H1 (cell line): ENCODE results near the gene CLCN5. TPM values are rescaled to one million over a fixed set of nuclear protein-coding genes. Genes with fewer than 3 reads are reported as not detected.

Source experiments
- E2F6 ChIP-seq: IDR thresholded peaks from 2 replicates; pipeline ENCODE4 v1.6.1; 2012; ENCODE audit warnings: inconsistent platforms
- polyA plus RNA-seq, 7 experiments: library from polyadenylated mRNA; depleted of rRNA in 3 of 7; stranded (reverse) in 5 of 7; unstranded in 2 of 7; fragments of >200 nt in 5 of 7; fragments of 200-250 nt in 2 of 7; gene quantifications; 1 replicate in 5 of 7; 2 replicates in 1 of 7; 4 replicates in 1 of 7; pipeline versions ENCODE4 v1.2.1 to v1.2.3, GENCODE V29; 2011 to 2013; ENCODE audit warnings: missing spikeins in 2 of 7, mixed read lengths in 2 of 7
- total RNA-seq: library from RNA; stranded (reverse); fragmentation: NEBNext Ultra II Directional; extraction: Animal tissue kit (Norgen Biotek cat#: 25700); gene quantifications from 2 replicates; pipeline ENCODE4 v1.2.1, GENCODE V29; 2021

CLCN5 gene
- total and polyA plus RNA-seq, 2 of the 8 experiments (the other 6 are each of a cell fraction or from before 2014, with no cell fraction given) = 4.2 to 9.7 TPM

GRCh38 chrX:49921109-49921508 lies 1.3 kb upstream of the CLCN5 start (continued):
- TF ChIP-seq E2F6 = no peak
